Activated CD4-positive, alpha-beta T cell treated with anti-CD3 and anti-CD28 coated beads, Interleukin-2, amount 50 U/mL, for 1 hour (primary cell): Measurements from ENCODE around the gene DAZAP2.

Experiments
- DNase-seq: peaks from one replicate; pipeline ENCODE4 v3.0.0-alpha.2; 2020

The DAZAP2 gene

GRCh38 chr12:51238510-51239334, at the start of gene DAZAP2:
TSS of gene DAZAP2 (plus strand) at chr12:51238826. CDS start at chr12:51238908, 82 bp downstream.
- peak; percentile 94 for DNase-seq

GRCh38 chr12:51189790-51190355, 48.8 kb upstream of the DAZAP2 start:
- DNase-seq, result no peak

- no peak for DNase-seq
Observed at GRCh38 chr12:51190820-51191219, 47.8 kb upstream of the DAZAP2 start.

- no peak for DNase-seq
Observed at GRCh38 chr12:51191516-51192283, 46.9 kb upstream of the DAZAP2 start.

- DNase-seq, result no peak
Observed at GRCh38 chr12:51192284-51192671, 46.3 kb upstream of the DAZAP2 start.

- DNase-seq, result no peak
Observed at GRCh38 chr12:51195841-51196240, 42.8 kb upstream of the DAZAP2 start.

GRCh38 chr12:51196547-51196946, 42.1 kb upstream of the DAZAP2 start:
- DNase-seq, result no peak

GRCh38 chr12:51197736-51198567, 40.7 kb upstream of the DAZAP2 start:
- DNase-seq, result no peak

GRCh38 chr12:51198568-51199365, 39.9 kb upstream of the DAZAP2 start:
- no peak for DNase-seq

- no peak for DNase-seq
Observed at GRCh38 chr12:51199366-51199945, 39.2 kb upstream of the DAZAP2 start.

GRCh38 chr12:51200156-51200555, 38.5 kb upstream of the DAZAP2 start:
- DNase-seq, result no peak

GRCh38 chr12:51200806-51201205, 37.8 kb upstream of the DAZAP2 start:
- DNase-seq, result no peak

GRCh38 chr12:51202718-51203117, 35.9 kb upstream of the DAZAP2 start:
- DNase-seq, result no peak

- DNase-seq, result no peak
Observed at GRCh38 chr12:51205350-51205749, 33.3 kb upstream of the DAZAP2 start.

GRCh38 chr12:51208016-51208660, 30.5 kb upstream of the DAZAP2 start:
- no peak for DNase-seq

GRCh38 chr12:51209259-51209658, 29.4 kb upstream of the DAZAP2 start:
- no peak for DNase-seq

GRCh38 chr12:51210690-51211395, 27.8 kb upstream of the DAZAP2 start:
- DNase-seq, result no peak

GRCh38 chr12:51214895-51215294, 23.7 kb upstream of the DAZAP2 start:
- no peak for DNase-seq

GRCh38 chr12:51216642-51217041, 22.0 kb upstream of the DAZAP2 start:
- no peak for DNase-seq
